Measurements from ENCODE around the gene DPH2.

- TF ChIP-seq, protein P1, sequence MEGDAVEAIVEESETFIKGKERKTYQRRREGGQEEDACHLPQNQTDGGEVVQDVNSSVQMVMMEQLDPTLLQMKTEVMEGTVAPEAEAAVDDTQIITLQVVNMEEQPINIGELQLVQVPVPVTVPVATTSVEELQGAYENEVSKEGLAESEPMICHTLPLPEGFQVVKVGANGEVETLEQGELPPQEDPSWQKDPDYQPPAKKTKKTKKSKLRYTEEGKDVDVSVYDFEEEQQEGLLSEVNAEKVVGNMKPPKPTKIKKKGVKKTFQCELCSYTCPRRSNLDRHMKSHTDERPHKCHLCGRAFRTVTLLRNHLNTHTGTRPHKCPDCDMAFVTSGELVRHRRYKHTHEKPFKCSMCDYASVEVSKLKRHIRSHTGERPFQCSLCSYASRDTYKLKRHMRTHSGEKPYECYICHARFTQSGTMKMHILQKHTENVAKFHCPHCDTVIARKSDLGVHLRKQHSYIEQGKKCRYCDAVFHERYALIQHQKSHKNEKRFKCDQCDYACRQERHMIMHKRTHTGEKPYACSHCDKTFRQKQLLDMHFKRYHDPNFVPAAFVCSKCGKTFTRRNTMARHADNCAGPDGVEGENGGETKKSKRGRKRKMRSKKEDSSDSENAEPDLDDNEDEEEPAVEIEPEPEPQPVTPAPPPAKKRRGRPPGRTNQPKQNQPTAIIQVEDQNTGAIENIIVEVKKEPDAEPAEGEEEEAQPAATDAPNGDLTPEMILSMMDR (conservative IDR thresholded peaks at IDR 0.05) = no peak
- TF ChIP-seq ZFX (IDR thresholded peaks at IDR 0.05) = no peak
Measured at GRCh38 chr1:43993206-43993914, 23.6 kb downstream of the DPH2 start.
